IPS-18a (cell line): ENCODE results near the gene CYP3A4.
"Not testable (repeated sequence)": the region's sequence is repeated elsewhere in the genome, so short reads cannot be mapped to it uniquely, and the experiment has no call there.

Source experiments
- H3K27ac ChIP-seq: one replicate; pipeline ENCODE4 v1.5.1; 2013; ENCODE audit warnings: low read length
- H3K27me3 ChIP-seq: one replicate; pipeline ENCODE4 v1.6.1; 2013; ENCODE audit warnings: mild to moderate bottlenecking, low read length; ENCODE audit not compliant: control insufficient read depth, insufficient read depth
- H3K36me3 ChIP-seq: one replicate; pipeline ENCODE4 v1.6.1; 2013; ENCODE audit warnings: low read depth, low read length; ENCODE audit not compliant: control insufficient read depth
- H3K4me1 ChIP-seq: one replicate; pipeline ENCODE4 v1.6.1; 2013; ENCODE audit warnings: low read depth, low read length; ENCODE audit not compliant: control insufficient read depth
- H3K4me3 ChIP-seq: one replicate; pipeline ENCODE4 v1.5.1; 2013; ENCODE audit warnings: low read length
- H3K9ac ChIP-seq: one replicate; pipeline ENCODE4 v1.6.1; 2013; ENCODE audit warnings: mild to moderate bottlenecking, low read length, moderate library complexity
- H3K9me3 ChIP-seq: one replicate; pipeline ENCODE4 v1.6.1; 2013; ENCODE audit warnings: low read depth, low read length; ENCODE audit not compliant: control insufficient read depth

The CYP3A4 gene

DNA sequence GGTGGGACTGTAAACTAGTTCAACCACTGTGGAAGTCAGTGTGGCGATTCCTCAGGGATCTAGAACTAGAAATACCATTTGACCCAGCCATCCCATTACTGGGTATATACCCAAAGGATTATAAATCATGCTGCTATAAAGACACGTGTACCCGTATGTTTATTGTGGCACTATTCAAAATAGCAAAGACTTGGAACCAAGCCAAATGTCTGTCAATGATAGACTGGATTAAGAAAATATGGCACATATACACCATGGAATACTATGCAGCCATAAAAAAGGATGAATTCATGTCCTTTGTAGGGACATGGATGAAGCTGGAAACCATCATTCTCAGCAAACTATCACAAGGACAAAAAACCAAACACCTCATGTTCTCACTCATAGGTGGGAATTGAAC lies 37.1 kb downstream of the CYP3A4 start:
- H3K9me3 ChIP-seq, H3K27ac ChIP-seq, H3K27me3 ChIP-seq, H3K36me3 ChIP-seq, H3K4me3 ChIP-seq, H3K4me1 ChIP-seq, H3K9ac ChIP-seq: not testable (repeated sequence)

GRCh38 chr7:99745395-99745794 lies 38.6 kb downstream of the CYP3A4 start:
- H3K9ac ChIP-seq, H3K36me3 ChIP-seq, H3K4me3 ChIP-seq, H3K27ac ChIP-seq, H3K9me3 ChIP-seq, H3K4me1 ChIP-seq, H3K27me3 ChIP-seq: not testable (repeated sequence)

DNA sequence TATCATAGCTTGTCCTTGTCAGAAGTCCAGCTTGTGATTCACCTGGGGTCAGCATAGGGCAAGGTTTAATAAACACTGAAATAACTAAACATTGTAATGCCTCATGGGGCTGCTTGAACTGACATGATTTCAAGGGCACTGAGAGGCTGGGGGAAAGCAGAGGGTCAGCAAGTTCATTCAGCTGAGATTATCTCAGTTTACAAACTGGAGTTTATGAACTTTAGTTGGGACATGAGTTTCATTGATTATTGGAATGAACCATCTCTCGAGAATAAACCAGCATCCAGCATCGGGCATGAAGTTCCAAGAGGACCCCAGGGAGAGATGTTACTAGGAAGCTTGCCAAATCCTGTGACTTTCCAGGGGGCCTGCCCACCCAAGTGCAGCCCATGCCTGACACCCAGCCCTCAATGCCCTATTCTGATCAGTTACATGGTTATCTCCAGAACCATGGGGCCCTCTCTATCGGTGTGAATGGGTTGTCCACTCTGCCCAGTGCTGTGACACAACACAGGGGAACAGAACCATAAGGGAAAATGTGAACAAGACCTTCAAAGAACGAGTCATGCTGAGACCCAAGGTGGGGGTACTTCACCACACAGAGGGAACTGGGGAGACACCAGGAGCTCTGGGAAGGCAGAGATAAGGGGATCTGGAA lies 41.1 kb downstream of the CYP3A4 start:
- Histone ChIP-seq H3K4me1 (no peaks in the 10 kb centered on the region), H3K4me3 (no peak overlapping the region), H3K9ac (no peak overlapping the region), H3K27ac (no peak overlapping the region), H3K9me3 (no peaks in the 10 kb centered on the region), H3K27me3 (no peaks in the 10 kb centered on the region), H3K36me3 (no peaks in the 10 kb centered on the region)

- Histone ChIP-seq H3K4me1 (no peaks in the 10 kb centered on the region), H3K27ac (no peak overlapping the region), H3K4me3 (no peak overlapping the region), H3K9me3 (no peaks in the 10 kb centered on the region), H3K36me3 (no peaks in the 10 kb centered on the region), H3K9ac (no peak overlapping the region), H3K27me3 (no peaks in the 10 kb centered on the region)
These were observed 42.6 kb downstream of the CYP3A4 start for GRCh38 chr7:99741441-99741795.

DNA sequence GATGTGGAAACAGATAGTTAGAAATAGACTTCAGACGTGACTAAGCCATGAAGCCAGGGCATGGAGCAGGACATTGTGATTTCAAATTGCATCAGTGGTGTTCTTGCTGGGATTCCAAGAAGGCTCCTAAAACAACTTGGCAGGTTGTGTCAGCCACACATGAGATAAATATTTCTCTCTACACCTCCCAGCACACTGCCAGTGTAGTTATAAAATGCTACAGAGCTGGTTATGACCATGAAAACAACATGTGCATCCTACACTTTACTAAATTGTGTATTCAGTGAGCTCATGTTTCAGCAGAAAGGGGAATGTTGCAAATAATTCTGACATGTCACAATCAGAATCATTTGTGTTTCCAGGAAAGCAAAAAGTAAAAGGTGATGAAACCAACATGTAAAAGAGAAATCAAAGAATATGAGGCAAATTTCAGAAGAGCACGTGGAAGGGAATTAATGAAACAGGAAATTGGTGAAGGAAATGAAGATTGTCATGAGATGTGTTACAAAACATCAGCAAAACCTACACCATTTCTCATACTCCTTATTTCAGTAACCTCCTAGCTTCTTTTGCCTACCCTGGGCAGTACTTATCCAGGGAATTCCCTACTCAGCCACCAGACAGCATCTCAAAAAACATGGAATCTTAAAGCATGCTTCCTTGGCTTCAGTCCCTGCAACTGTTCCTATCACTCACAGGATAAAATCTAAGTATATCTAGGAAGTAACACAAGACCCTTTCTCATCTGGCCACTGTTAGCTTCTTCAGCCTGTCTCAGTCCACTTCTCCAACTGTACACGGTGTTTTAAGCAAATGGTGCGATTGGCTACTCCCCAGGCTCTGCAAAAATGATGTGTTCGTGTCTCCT lies 43.2 kb downstream of the CYP3A4 start:
- H3K4me3 ChIP-seq = no peak overlapping the region
- H3K9me3 ChIP-seq = no peaks in the 10 kb centered on the region
- H3K27me3 ChIP-seq = no peaks in the 10 kb centered on the region
- H3K36me3 ChIP-seq = no peaks in the 10 kb centered on the region
- no peaks in the 10 kb centered on the region for H3K4me1 ChIP-seq
- no peak overlapping the region for H3K9ac ChIP-seq
- H3K27ac ChIP-seq = no peak overlapping the region

- Histone ChIP-seq H3K9me3 (no peaks in the 10 kb centered on the region), H3K4me3 (no peak overlapping the region), H3K27me3 (no peaks in the 10 kb centered on the region), H3K9ac (no peak overlapping the region), H3K36me3 (no peaks in the 10 kb centered on the region), H3K27ac (no peak overlapping the region), H3K4me1 (no peaks in the 10 kb centered on the region)
These were observed 44.0 kb downstream of the CYP3A4 start for GRCh38 chr7:99739699-99740572.

DNA sequence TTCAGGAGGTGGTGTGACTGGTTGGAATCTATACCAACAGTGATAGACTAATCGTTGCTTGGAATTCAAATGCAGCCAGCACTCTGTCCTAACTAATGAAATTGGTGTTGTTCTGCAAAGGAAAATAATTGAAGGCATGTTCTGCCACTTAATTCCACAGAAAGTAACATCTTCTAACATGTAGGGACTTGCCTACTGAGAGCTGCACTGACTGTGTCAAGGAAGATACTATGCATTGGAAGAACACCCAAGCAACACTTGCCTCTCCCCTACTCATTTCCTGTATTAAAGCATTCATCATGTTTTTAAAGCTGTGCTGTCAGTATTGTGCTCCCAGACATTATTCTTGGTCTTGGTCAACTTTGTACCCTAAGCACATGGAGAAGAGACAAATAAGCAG lies 46.3 kb downstream of the CYP3A4 start:
- Histone ChIP-seq H3K4me3 (no peak overlapping the region), H3K9me3 (no peaks in the 10 kb centered on the region), H3K9ac (no peak overlapping the region), H3K27me3 (no peaks in the 10 kb centered on the region), H3K36me3 (no peaks in the 10 kb centered on the region), H3K4me1 (no peaks in the 10 kb centered on the region), H3K27ac (no peak overlapping the region)

- not testable (repeated sequence) for H3K4me1 ChIP-seq, H3K9me3 ChIP-seq, H3K4me3 ChIP-seq, H3K36me3 ChIP-seq, H3K27ac ChIP-seq, H3K9ac ChIP-seq, H3K27me3 ChIP-seq
These were observed 47.3 kb downstream of the CYP3A4 start for GRCh38 chr7:99736667-99737066.

- no peak within 1 kb of the TSS for H3K27ac ChIP-seq
These were observed 49.0 kb downstream of the CYP3A4 start, which contains the start of gene CYP3A7 for GRCh38 chr7:99734987-99735386. CYP3A7 (minus strand) TSS chr7:99735196; CDS start chr7:99735093, 103 bp downstream.

DNA sequence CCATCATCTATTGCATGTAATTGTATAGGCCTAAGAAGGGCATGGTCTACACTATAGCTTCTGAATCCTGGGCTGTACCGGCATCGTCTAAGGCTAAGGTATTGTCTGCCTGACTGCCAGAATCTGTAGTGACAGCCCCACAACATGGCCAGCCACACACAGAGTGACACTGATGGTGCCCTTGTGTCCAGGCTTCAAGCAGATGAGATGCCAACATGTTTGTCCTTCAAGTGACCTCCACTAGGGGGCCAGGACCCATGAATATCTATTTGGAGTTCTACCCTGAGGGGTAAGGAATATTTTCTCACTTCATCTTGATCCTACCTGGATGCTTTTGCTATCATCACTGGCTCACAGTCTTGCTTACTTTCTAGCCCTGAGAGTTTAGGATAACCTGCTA lies 50.5 kb downstream of the CYP3A4 start:
- Histone ChIP-seq H3K36me3 (no peaks in the 10 kb centered on the region), H3K9me3 (no peaks in the 10 kb centered on the region), H3K4me1 (no peaks in the 10 kb centered on the region), H3K4me3 (no peak overlapping the region), H3K27me3 (no peaks in the 10 kb centered on the region), H3K9ac (no peak overlapping the region), H3K27ac (no peak overlapping the region)

More at GRCh38 chr7:99734987-99735386, 49.0 kb downstream of the CYP3A4 start, which contains the start of gene CYP3A7:
- Histone ChIP-seq H3K4me3 (no peak within 1 kb of the TSS), H3K4me1 (no peaks in the 10 kb centered on the region), H3K9ac (no peak within 1 kb of the TSS), H3K27me3 (no peaks in the 10 kb centered on the region), H3K9me3 (no peaks in the 10 kb centered on the region), H3K36me3 (no peaks in the 10 kb centered on the region)

GRCh38 chr7:99733003-99733402 lies 51.0 kb downstream of the CYP3A4 start:
- no peaks in the 10 kb centered on the region for H3K27me3 ChIP-seq
- no peak overlapping the region for H3K4me3 ChIP-seq
- no peaks in the 10 kb centered on the region for H3K9me3 ChIP-seq
- H3K4me1 ChIP-seq = no peaks in the 10 kb centered on the region
- H3K36me3 ChIP-seq = no peaks in the 10 kb centered on the region
- no peak overlapping the region for H3K9ac ChIP-seq
- no peak overlapping the region for H3K27ac ChIP-seq
